IPS-NIHi7 (cell line): ENCODE results near the gene MAP6.

Source experiments
- DNase-seq: peaks from one replicate; pipeline ENCODE4 v3.0.0; 2012; ENCODE audit warnings: mixed read lengths; ENCODE audit errors: extremely low spot score

Gene MAP6

DNA sequence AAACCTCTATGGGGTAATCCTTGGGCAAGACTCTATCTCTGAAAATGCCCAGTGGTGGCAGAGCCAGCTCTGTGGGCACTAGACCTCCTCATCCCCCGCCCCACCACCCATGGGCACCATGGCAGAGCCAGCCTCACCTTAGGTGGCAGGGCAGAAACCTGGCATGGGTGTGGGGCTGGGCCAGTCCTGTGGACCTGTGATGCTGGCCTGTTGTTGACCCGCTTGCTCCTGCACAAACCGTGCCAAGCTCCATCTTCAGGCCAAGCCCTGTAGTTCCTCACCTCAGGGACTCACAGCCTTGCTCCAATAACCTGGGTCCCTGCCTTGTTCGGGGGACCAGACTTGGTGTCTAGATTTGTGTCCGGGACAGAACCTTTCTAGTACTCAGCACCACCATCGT, 115.7 kb downstream of the MAP6 start:
- DNase-seq, result no peak

DNA sequence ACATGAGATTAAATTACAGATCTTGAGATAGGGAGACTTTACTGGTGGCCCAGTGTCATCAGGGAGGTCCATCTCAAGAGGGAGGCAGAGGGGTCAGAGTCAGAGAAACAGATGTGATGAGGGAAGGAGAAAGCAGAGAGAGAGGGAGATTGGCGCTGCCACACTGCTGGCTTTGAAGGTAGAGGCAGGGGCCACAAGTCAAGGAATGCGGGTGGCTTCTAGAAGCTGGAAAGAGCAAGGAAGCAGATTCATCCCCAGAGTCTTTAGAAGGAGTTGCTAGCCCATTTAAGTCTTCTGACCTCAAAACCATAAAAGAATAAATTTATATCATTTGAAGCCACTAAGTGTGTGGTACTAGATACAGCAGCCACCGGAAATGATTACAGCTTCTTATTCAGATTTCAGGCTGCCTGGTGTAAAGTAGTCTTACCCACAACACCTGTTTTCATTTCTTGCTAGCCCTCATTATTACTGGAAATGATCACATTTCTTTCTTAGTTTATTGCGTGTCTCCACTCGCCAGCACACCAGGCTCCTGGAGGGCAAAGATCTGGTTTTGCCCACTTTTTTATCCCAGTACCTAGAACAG, 119.4 kb downstream of the MAP6 start:
- DNase-seq, result no peak

DNA sequence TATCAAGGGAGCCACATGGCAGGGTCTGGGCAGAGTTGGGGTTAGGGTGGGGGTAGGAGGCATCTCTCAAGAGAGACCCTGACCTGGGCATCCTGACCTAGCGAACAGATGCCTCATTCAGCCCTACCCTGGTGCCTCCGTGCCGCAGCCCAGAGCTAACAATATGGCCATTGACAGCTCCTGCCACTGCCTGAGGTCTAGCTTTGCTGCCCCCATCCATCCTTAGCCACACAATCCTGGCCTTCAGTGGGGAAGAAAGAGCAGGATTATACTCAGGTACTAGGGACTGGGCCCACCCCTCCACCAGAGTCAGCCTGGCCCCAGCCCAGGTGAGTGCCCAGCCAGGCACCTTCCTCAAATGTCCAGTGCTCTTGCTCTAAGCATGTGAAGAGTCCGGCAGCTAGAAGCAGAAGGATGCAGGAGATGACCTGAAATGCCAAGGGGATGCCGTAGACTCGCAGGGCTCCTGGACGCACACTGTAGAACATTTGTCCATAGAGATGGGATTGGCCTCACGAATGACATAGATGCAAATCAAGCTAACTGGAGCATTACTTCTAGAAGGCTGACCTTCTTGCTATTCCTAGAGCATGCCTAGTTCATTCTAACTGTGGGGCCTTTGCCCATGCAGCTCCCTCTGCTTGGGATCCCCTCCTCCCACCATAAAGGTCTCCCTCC, 120.1 kb downstream of the MAP6 start:
- DNase-seq, result no peak

DNA sequence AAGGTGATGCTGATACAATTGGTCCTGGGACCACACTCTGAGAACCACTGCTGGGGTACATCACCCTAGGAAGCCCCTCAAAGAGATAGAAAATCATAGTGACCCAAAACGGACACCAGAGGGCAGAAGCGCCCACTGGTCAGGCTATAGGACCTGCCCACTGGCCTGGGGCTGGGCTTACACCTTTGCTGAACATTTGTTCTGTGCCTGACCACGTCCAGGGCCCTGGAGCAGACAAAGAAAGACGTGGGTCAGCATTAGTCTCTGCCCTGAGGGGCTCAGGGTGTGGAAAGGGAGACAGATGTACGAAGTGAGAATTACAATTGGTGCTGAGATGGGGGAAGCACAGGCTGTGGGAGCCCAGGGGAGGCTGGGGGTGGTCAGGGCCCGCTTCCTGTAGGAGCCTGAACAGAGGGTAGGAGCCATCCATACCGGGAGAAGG, 121.2 kb downstream of the MAP6 start:
- peak; percentile 92 for DNase-seq

DNA sequence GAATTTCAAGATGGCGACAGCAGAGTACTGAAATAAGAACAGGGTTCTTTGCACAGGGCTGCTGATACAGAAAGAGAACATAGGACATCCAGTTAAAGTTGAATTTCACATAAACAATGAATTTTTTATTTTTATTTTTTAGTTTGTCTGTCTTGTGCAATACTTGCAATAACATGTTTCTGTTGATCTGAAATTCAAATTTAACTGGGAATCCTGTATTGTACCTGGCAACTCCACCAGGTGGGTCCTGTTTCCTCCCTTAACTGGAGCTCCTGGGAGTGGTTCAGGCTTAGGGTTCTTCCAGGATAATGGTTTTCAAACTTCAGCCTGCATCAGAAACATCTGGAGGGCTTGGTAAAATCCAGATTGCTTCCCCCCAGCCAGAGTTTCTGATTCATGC, 121.7 kb downstream of the MAP6 start:
- DNase-seq, result no peak

DNA sequence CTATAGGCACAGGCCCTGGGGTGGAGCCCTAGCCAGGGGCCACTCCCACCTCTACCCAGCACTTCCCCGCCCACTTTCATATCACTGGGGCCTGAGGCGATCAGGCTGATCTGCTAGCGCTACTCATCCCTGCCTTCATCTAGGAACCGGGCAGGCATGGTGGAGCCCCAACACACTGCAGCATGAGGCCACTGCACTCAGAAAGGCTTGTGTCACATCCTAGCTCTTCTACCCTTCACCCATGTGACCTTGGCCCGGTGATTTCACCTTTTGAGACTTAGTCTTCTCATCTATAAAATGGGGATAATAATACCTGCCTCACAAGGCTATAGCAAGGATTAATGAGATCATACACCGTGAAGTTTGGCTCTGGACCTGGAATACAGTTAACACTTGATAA, 125.0 kb downstream of the MAP6 start:
- no peak for DNase-seq

DNA sequence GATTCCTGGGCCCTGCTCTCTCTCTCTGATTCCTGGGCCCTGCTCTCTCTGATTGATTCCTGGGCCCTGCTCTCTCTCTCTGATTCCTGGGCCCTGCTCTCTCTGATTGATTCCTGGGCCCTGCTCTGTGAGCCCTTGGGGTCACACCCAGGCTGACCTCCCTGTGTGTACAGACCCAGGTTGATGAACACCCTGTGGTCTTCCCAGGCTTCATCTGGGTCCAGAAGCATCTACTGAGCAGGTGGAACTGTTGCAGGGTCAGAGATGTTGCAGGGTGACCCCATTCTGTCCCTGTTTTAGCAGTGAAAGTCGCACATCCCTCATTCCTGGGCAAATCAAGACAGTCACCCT, 126.8 kb downstream of the MAP6 start:
- DNase-seq, result no peak

DNA sequence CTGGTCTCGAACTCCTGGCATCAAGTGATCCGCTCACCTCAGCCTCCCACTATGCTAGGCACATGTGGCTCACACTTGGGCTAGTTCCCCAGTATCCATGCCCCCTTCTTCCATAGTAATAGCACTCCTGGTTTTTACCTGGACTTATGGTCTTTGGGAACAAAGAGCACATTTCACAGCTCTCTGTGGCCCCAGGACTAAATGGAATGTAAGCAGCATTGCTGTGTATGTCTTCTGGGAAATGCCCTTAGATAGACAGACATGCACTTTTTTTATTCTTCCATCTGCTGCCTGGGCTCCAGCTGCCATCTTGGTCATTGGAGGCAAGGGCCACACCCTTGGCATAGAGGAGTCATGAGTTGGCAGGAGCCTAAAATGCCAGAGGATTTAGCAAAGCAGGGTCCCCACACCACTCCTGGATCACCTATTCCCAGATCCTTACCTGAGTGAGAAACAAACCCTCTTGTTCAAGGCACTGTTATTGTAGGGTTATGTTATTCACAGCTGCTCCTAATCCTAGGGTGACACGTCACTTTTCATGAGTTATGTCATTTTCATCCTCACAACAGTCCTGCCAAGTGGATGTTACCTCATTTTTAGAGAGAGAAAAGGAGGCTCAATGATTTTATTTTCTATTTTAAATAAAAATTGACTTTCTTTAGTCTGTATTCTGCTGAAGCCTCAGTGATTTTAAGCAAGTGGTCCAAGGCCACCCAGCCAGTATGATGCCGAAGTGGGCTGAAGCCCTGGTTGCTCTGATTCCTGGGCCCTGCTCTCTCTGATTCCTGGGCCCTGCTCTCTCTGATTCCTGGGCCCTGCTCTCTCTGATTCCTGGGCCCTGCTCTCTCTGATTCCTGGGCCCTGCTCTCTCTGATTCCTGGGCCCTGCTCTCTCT, 127.4 kb downstream of the MAP6 start:
- no peak for DNase-seq

DNA sequence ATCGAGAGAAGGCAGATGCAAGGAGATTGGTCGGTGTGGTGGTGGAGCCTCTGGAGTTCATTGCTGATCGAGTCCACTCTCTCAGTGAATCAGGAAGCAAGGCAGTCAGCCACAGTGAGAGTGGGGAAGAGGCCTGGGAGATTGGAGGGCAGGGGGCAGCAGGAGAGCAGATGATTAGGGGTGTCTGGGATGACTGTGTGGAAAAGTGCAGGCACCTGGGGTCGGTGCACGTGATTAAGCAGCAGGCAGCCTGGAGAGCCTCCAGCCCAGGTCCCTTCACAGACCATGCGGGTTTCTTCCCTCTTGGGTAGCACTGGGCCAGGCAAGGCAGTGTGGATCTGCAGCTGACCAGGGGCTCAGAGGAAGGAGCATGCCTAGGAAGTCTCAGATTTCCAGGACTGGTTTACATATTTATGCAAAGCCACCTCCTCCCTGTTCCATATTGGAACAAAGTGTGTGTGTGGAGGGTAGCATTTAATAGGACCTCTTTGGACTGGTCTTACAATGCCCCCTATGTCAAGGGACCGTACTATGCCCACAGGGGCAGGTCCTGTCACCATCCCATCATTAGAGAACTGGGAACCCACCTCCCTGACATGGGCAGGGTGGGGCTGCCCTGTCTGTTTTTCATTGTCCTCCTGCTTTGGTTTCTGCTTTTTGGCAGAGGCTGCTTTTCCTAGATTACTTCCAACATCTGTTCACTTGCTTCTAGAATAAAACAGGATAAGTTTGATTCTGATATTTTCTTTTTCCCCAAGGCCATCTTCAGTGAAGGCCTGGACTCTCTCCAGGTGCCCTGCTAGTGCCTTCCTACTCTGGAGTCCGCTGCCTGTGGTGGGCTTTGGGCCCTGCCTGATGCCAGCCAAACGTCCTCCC, 129.1 kb downstream of the MAP6 start:
- no peak for DNase-seq

DNA sequence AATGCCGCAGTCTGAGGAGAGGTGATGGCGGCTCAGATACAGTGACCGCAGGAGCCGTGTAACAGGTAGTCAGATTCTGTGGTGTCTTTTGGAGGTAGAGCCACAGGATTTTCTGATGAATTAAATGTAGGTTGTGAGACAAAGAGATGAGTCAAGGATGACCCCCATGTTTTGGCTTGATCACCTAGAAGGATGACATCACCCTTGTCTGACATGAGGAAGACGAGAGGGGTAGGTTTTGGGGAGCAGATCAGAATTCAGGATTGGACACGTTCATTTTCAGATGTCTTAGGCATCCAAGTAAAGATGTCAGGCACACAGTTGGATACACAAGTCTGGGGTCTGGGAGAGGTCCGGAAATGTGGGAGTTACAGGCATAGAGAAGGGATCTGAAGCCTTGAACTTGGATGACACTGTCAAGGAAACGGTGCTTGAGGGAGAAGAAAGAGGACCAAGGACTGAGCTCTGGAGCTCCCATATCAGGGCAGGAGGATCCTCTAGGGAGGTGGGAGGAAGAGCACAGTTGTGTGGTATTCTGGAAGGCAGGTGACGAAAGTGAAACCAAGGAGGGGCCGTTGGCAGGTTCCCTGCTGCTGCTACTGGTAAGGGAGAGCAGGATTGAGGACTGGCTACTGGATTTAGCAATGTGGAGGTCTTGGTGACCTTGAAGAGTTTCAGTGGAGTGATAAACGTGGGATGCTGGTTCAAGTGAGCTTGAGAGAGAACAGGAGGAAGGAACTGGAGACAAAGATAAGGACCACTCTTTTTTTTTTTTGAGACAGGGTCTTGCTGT, 130.5 kb downstream of the MAP6 start:
- DNase-seq, result no peak

DNA sequence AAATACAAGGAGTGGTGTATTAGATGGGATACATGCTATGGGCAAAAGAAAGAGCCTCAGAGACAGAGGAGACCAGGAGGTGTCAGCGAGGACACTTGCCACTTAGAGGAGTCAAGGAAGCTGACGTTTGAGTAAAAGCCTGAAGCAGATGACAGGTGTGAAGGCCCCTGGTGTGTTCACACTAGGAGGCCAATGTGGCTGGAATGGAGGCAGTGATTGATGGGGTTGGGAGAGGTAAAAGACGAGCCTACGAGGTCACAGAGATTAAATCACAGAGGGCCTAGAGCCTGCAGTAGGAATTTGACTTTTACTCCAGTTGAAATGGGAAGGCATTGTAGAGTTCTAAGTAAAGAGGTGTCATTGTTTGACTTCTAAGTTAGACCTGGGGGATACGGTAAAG, 131.1 kb downstream of the MAP6 start:
- DNase-seq, result no peak
